ENCODE results near the gene E2F3.

E2F3 gene

GRCh38 chr6:20402342-20403069 is 827 bp downstream of the E2F3 start:
- DNase-seq = peak; percentile 46

DNA sequence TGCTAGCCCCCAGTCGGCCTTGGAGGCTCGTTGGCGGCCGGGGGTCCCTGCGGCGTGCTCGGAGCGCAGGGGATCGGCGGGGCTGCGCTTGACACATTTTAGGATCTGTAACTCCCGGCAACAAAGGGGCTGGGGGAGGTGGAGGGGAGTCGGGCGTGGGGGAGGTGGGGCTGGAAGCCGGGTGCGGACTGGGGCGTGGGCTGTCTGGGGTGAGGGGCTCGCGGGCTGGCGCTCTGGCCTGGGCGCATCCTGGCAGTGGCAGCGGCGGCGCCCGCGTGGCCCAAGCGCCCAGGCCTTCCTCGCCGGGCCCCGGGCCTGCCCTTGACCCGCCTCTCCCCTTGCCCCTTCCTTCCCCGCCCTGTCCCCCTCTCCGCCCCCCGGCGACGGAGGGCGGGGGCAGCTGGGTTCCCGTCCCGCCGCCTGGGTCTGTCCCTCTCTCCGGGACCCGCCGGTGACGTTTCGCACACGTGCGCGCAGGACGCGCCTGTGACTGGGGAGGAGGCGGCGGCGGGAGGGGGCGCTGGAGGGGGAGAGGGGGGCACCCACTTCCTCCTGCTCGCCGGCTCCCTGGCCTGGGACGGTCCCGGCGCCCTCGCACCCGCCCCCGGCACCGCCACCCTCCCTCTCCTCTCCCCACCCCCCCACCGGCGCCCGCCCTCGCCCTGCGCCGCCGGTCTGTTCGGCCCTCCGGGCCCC is 1.5 kb downstream of the E2F3 start:
- peak; percentile 77 for DNase-seq

DNA sequence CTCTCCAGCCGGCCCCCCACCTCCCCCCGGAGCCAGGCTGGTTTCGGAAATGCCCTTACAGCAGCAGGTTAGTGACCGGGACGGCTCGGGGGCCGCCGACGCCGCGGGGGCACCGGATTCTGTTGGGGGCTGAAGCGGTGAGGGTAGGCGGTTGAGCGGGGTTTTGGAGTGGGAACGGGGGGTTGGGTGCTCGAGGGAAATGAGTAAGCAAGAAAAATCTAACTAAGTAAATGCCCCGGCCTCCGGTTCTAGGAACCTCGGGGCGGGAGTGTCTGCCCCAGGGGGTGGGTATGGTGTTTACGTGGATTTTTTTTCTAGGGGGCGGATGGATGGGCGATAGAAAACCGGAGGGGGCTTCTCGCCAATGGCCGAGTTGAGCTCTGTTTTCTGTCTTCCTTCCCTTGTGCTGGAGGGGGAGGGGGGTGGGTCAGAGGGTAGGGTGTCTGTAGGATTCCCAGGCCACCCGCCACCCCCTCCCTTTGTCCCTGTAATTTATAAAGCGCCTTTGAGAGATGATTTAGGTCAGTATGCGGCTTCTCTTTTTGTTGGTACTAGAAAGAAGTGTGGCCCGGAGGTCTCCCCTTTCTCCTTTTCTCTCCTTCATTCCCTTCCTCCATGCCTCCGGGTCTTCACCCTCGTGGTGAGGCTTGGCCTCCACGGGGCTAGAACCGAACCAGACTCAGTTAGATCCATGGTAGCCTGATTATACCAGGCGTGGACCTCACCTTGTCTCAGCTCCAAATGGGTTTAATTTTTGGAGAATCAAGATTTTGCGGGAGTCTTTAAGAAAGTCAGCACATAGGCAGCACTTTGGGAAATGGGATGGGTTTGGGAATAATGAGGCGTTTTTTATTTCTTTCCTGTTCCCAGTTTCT is 2.3 kb downstream of the E2F3 start:
- DNase-seq = peak; percentile 13

DNA sequence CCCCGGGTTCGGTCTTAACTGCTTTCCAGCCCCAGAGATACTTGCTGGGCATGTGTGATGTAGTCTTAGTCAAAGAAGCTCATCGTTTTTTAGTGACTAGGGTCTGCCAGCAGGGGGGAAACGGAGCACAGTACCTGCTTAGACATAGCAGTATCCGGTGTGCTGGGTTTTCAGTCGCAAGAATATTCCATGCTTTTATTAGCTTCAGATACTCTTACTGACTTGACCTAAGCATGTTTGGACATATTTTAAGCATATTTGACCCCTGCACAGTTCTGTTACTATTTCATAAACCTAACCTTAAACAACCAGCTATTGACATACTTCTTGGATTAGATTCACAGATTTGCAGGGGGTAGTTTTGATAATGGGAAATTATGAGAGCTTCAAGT is 3.0 kb downstream of the E2F3 start:
- peak; percentile 72 for DNase-seq

- DNase-seq = no peak
Measured at GRCh38 chr6:20408851-20409250, 7.2 kb downstream of the E2F3 start.

GRCh38 chr6:20409427-20409971 is 7.8 kb downstream of the E2F3 start:
- DNase-seq = no peak

- no peak for DNase-seq
Measured at GRCh38 chr6:20411544-20411943, 9.9 kb downstream of the E2F3 start.

- DNase-seq = no peak
Measured at GRCh38 chr6:20411953-20412681, 10.4 kb downstream of the E2F3 start.

- DNase-seq = no peak
Measured at GRCh38 chr6:20412682-20413073, 11.0 kb downstream of the E2F3 start.

GRCh38 chr6:20413826-20414225 is 12.1 kb downstream of the E2F3 start:
- no peak for DNase-seq

GRCh38 chr6:20414711-20415110 is 13.0 kb downstream of the E2F3 start:
- DNase-seq = no peak

DNA sequence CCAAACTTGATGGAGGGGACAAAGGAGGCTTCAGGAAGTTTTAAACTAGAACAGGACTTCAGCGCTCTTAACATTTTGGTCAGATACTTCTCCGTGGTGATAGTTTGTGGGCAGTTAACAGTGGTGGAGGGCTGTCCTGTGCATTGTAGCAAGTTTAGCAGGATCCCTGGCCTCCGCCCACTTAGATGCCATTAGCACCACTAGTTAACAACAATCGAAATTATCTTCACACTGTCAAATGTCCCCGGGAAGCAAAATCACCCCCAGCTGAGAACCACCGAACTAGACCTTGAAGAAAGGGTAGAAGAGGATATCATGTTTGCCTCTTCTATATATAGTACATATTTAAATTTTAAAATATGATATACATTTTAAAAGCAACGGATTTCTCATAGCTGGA is 13.6 kb downstream of the E2F3 start:
- no peak for DNase-seq

GRCh38 chr6:20415712-20416454 is 14.2 kb downstream of the E2F3 start:
- DNase-seq = no peak

DNA sequence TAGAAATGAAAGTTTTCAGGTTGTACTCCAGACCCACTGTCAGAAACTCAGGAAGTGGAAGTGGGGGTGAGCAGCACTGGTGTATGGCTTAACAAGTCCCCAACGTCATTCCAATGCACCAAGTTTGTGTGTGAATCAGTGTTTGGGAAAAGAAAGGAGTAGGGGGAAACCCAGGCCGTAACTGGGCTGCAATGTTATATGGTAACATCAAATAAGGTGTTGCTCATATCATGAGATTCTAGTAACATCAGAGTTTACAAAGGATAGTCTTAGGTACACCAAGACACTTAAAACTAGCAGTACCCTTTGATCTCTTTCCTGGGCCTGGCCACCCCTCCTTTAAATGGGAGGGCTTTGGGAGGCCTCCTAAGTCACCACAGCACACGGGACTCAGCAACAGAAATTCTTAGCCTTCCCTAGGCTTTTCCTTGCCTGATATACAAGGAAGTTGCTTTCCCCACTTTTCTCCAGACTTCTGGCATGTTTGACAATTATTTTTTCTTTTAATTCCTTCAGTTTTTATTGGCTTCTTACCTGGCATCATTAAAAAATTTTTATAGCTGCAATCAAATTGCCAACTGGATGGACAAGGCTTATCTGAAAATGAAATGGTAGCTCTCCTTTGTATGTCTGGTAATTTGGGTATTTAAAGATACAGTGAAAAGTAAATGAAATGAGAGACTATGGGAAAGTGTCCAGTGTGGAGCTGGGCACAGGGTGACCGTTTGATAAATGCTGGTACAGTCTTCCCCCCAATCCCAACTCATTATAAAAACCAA is 15.1 kb downstream of the E2F3 start:
- no peak for DNase-seq

GRCh38 chr6:20417819-20418218 is 16.1 kb downstream of the E2F3 start:
- no peak for DNase-seq

DNA sequence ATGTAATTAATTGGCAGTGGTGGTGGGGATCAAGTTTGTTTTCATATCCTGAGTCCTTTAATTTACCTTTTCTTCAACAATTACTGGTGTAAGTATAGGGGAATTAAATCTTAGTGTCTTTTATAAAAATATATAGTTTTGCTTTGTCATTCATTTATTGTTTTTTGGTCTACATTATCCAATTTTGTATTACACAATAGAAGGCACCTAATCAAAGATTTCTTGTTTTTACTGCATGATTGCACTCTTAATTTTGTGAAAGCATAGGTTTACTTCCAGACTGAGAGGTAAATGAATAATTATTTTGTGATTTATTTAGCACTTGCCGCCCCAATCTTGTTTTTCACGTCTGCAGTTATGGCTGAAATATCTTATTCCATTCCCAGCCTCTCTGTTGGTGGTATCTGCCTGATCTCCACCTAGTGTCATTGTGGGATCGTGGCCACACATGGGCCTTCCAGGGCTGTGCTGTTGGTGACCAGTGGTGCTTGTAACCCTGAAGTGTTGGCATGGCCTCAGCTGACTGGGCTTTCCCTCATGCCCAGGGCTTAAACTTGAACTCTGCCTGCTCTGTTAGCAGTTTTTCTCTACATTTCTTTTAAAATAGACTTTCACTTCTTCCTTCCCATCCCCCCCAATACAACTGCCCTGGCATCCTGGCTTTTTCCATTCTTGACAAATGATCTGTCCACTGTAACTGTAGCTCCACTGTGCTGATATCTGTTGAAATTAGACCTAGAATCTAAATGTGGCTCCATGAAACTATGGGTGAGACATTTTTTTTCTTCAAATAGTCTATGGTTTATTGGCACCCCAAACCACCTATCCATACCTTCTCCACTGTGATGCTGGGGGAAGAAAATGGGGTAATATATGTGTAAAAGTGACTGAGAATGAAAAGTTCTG is 24.8 kb downstream of the E2F3 start:
- DNase-seq = no peak

DNA sequence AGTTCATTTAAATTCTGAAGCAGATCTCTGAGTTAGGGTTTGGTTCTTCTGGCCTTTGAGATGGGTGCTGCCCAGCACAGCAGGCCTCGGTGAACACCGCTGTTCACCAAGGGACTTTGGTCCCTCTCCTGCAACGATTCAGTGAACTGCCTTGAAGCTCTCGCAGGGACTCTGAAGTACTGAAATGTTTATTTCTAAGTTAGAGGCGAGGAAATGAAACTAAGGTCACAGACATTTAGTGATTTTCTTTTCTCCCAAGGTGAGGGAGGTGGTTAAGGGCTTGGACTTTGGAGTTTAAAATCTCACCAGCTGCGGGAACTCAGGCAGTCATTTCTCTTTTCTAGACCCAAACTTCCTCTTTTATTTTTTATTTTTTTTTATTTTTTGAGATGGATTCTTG is 26.2 kb downstream of the E2F3 start:
- no peak for DNase-seq

GRCh38 chr6:20432692-20433091 is 31.0 kb downstream of the E2F3 start:
- DNase-seq = no peak

- DNase-seq = no peak
Measured at GRCh38 chr6:20433321-20433720, 31.6 kb downstream of the E2F3 start.

- no peak for DNase-seq
Measured at GRCh38 chr6:20433929-20434328, 32.2 kb downstream of the E2F3 start.

Data from NCI-H1436 (cell line).